GM19043 (cell line): ENCODE results near the gene CHN1.

Experiments used
- ATAC-seq: cut with Tn5 transposase; IDR thresholded peaks from one replicate; pipeline ENCODE4 v1.9.1; 2021; ENCODE audit warnings: low read depth; ENCODE audit not compliant: unreplicated experiment

Gene CHN1

GRCh38 chr2:174836377-174836994, 168.7 kb downstream of the CHN1 start:
- no peak for ATAC-seq

- no peak for ATAC-seq
Observed at GRCh38 chr2:174835797-174836255, 169.4 kb downstream of the CHN1 start.

- ATAC-seq, result no peak
Observed at GRCh38 chr2:174833737-174834136, 171.4 kb downstream of the CHN1 start.

GRCh38 chr2:174830561-174830960, 174.6 kb downstream of the CHN1 start:
- no peak for ATAC-seq

- no peak for ATAC-seq
Observed at GRCh38 chr2:174829550-174829949, 175.6 kb downstream of the CHN1 start.

GRCh38 chr2:174827371-174828369, 177.5 kb downstream of the CHN1 start:
- ATAC-seq, result no peak

- no peak for ATAC-seq
Observed at GRCh38 chr2:174826051-174826450, 179.1 kb downstream of the CHN1 start.

- ATAC-seq, result no peak
Observed at GRCh38 chr2:174824068-174824467, 181.1 kb downstream of the CHN1 start.

GRCh38 chr2:174821628-174822027, 183.6 kb downstream of the CHN1 start:
- ATAC-seq, result no peak

GRCh38 chr2:174820361-174820760, 184.8 kb downstream of the CHN1 start:
- ATAC-seq, result no peak

GRCh38 chr2:174815526-174815925, 189.7 kb downstream of the CHN1 start:
- ATAC-seq, result no peak

- ATAC-seq, result no peak
Observed at GRCh38 chr2:174812037-174812436, 193.1 kb downstream of the CHN1 start.

GRCh38 chr2:174807931-174808330, 197.2 kb downstream of the CHN1 start:
- no peak for ATAC-seq

GRCh38 chr2:174805803-174806202, 199.4 kb downstream of the CHN1 start:
- no peak for ATAC-seq

- ATAC-seq, result no peak
Observed at GRCh38 chr2:174802459-174802858, 202.7 kb downstream of the CHN1 start.

GRCh38 chr2:174800436-174801205, 204.6 kb downstream of the CHN1 start:
- no peak for ATAC-seq

- ATAC-seq, result no peak
Observed at GRCh38 chr2:174798801-174799200, 206.4 kb downstream of the CHN1 start.

GRCh38 chr2:174797781-174798276, 207.4 kb downstream of the CHN1 start:
- ATAC-seq, result no peak

GRCh38 chr2:174796319-174796771, 208.8 kb downstream of the CHN1 start:
- ATAC-seq, result no peak

GRCh38 chr2:174794851-174795374, 210.3 kb downstream of the CHN1 start:
- no peak for ATAC-seq
